Endothelial cell of umbilical vein (primary cell): ENCODE data around the gene IFT22. TPM values are rescaled to one million over a fixed set of nuclear protein-coding genes. Genes with fewer than 3 reads are reported as not detected.

Experiments
- BruUV-seq: library from RNA; stranded (reverse); fragments of 400-500 nt; replicated peaks from 2 replicates; lab custom pipeline; 2021; lab: Mats Ljungman, UMichigan
- CTCF ChIA-PET: fragments of 300-600, 350-600 bp; sonication (Branson Sonifier 250); formaldehyde crosslinking; loops from one replicate; lab custom pipeline; 2021; ENCODE audit warnings: antibody characterized with exemption, inconsistent platforms; lab: Charles Lee
- POLR2A ChIA-PET: fragments of 300-600, 350-600 bp; sonication (Branson Sonifier 250); formaldehyde crosslinking; loops from one replicate; lab custom pipeline; 2021; ENCODE audit warnings: antibody characterized with exemption, inconsistent platforms; lab: Charles Lee
- DNase-seq: peaks from one replicate; pipeline ENCODE4 v3.0.0-alpha.2; 2011; ENCODE audit warnings: low read depth, low spot score
- FAIRE-seq: peaks from 2 replicates; lab custom pipeline; 2011; peaks lifted over from hg19 to GRCh38; lab: Jason Lieb, UNC
- H2AFZ ChIP-seq: 2 replicates; pipeline ENCODE4 v1.6.0; 2012; ENCODE audit warnings: low read depth, low read length, control low read depth, inconsistent platforms
- H3K27ac ChIP-seq: 2 replicates; pipeline ENCODE4 v1.5.1; 2011; ENCODE audit warnings: low read depth, mild to moderate bottlenecking, control low read depth, low read length, moderate library complexity; ENCODE audit not compliant: insufficient read depth
- H3K27me3 ChIP-seq, 2 experiments: 2 replicates each; pipeline versions ENCODE4 v1.6.0 to v1.6.1; 2011; ENCODE audit warnings: low read length in 2 of 2, mixed read lengths in 1 of 2; ENCODE audit not compliant: control insufficient read depth in 2 of 2, insufficient read depth in 2 of 2
- H3K36me3 ChIP-seq, 2 experiments: 2 replicates in 1 of 2; 3 replicates in 1 of 2; pipeline ENCODE4 v1.5.1; 2011; ENCODE audit warnings: low read length in 2 of 2, mild to moderate bottlenecking in 1 of 2, moderate library complexity in 1 of 2; ENCODE audit not compliant: control insufficient read depth in 2 of 2, insufficient read depth in 2 of 2; ENCODE audit errors: extremely low read depth in 1 of 2
- H3K4me1 ChIP-seq: 3 replicates; pipeline ENCODE4 v1.5.1; 2011; ENCODE audit warnings: mild to moderate bottlenecking, low read length; ENCODE audit not compliant: control insufficient read depth, insufficient read depth; ENCODE audit errors: extremely low read depth
- H3K4me2 ChIP-seq: 2 replicates; pipeline ENCODE4 v1.6.1; 2011; ENCODE audit warnings: low read length, control low read depth, mixed read lengths; ENCODE audit not compliant: insufficient read depth
- H3K4me3 ChIP-seq, 3 experiments: fragments of 200-600 bp in 1 of 3; sonication (generic), shearing (Covaris generic) in 1 of 3; replicated peaks in 1 of 3; 2 replicates each; pipeline ENCODE4 v1.5.1; 2011 to 2016; ENCODE audit warnings: control low read depth in 3 of 3, low read length in 3 of 3, mild to moderate bottlenecking in 2 of 3, inconsistent platforms in 1 of 3, low read depth in 1 of 3, moderate library complexity in 1 of 3; ENCODE audit not compliant: insufficient read depth in 1 of 3
- H3K79me2 ChIP-seq: 2 replicates; pipeline ENCODE4 v1.6.0; 2012; ENCODE audit warnings: low read length, inconsistent platforms; ENCODE audit not compliant: control insufficient read depth, insufficient read depth
- H3K9ac ChIP-seq: replicated peaks from 2 replicates; pipeline ENCODE3; 2011; ENCODE audit warnings: low read length, control low read depth; ENCODE audit not compliant: insufficient read depth; ENCODE audit errors: extremely low read depth
- H3K9me1 ChIP-seq: replicated peaks from 3 replicates; pipeline ENCODE4 v1.6.0; 2011; ENCODE audit warnings: mild to moderate bottlenecking, low read length; ENCODE audit not compliant: control insufficient read depth, insufficient read depth; ENCODE audit errors: extremely low read depth
- H3K9me3 ChIP-seq: replicated peaks from 2 replicates; pipeline ENCODE4 v1.5.1; 2012; ENCODE audit warnings: low read length, inconsistent platforms; ENCODE audit not compliant: control insufficient read depth, insufficient read depth
- H4K20me1 ChIP-seq: replicated peaks from 2 replicates; pipeline ENCODE3; 2011; ENCODE audit warnings: mild to moderate bottlenecking, low read length; ENCODE audit not compliant: control insufficient read depth, insufficient read depth; ENCODE audit errors: extremely low read depth
- EZH2 ChIP-seq: IDR thresholded peaks from 2 replicates; pipeline ENCODE4 v1.6.1; 2012; ENCODE audit warnings: borderline replicate concordance, low read depth, mild to moderate bottlenecking, moderate library complexity, low read length, inconsistent platforms; ENCODE audit not compliant: severe bottlenecking
- FOS ChIP-seq: IDR thresholded peaks from 2 replicates; pipeline ENCODE4 v1.6.1; 2011; ENCODE audit warnings: mild to moderate bottlenecking, low read length, moderate library complexity, borderline replicate concordance; ENCODE audit not compliant: insufficient read depth
- GATA2 ChIP-seq: IDR thresholded peaks from 2 replicates; pipeline ENCODE4 v1.7.0; 2011; ENCODE audit warnings: low read depth, mild to moderate bottlenecking, moderate library complexity, mixed read lengths, low read length; ENCODE audit not compliant: insufficient read length, insufficient read depth
- JUN ChIP-seq: IDR thresholded peaks from 2 replicates; pipeline ENCODE4 v1.6.1; 2011; ENCODE audit warnings: borderline replicate concordance, low read depth; ENCODE audit not compliant: insufficient read length, insufficient read depth
- MAX ChIP-seq: IDR thresholded peaks from 2 replicates; pipeline ENCODE4 v1.6.1; 2011; ENCODE audit not compliant: insufficient read depth, insufficient read length
- MYC ChIP-seq: IDR thresholded peaks from one replicate; pipeline ENCODE4 v1.6.1; 2011; ENCODE audit warnings: mild to moderate bottlenecking, low read depth, low read length
- POLR2A ChIP-seq: IDR thresholded peaks from 2 replicates; pipeline ENCODE4 v1.6.1; 2012; ENCODE audit warnings: low read depth, mild to moderate bottlenecking, control low read depth, low read length
- POLR2AphosphoS5 ChIP-seq: IDR thresholded peaks from 2 replicates; pipeline ENCODE4 v1.6.1; 2012; ENCODE audit warnings: low read depth, mild to moderate bottlenecking, control low read depth, low read length, moderate library complexity; ENCODE audit not compliant: insufficient read depth
- dilution Hi-C: fragments of 300-500 bp; cut with MboI; formaldehyde crosslinking; loops from one replicate; pipeline ENCODE4 v1.15.0; 2019; ENCODE audit warnings: low sequenced_read_pairs; ENCODE audit not compliant: extremely low pct_ligation_motif_present
- intact Hi-C: fragments of 100-400 bp; cut with micrococcal nuclease; formaldehyde crosslinking; loops from one replicate; pipeline ENCODE4 v1.10.0; 2022
- polyA plus RNA-seq, 4 experiments: library from polyadenylated mRNA; depleted of rRNA in 3 of 4; stranded (reverse) in 3 of 4; unstranded in 1 of 4; fragments of >200 nt; gene quantifications; 2 replicates each; pipeline versions ENCODE4 v1.2.1 to v1.2.3, GENCODE V29; 2011 to 2012; ENCODE audit warnings: missing spikeins in 1 of 4
- total RNA-seq: library from RNA; stranded (reverse); gene quantifications from 2 replicates; pipeline ENCODE4 v1.2.3, GENCODE V29; 2021
- TF ChIP-seq, protein P1 (sequence below), 2 donors: IDR thresholded peaks; 1 replicate in 1 of 2; 2 replicates in 1 of 2; pipeline ENCODE4 v1.5.1; 2011; ENCODE audit warnings: low read length in 2 of 2, mild to moderate bottlenecking in 2 of 2, moderate library complexity in 2 of 2, control low read depth in 1 of 2, inconsistent platforms in 1 of 2, low read depth in 1 of 2; ENCODE audit not compliant: insufficient read depth in 1 of 2; ENCODE audit errors: extremely low read depth in 1 of 2

Gene IFT22
- total and polyA plus RNA-seq, 2 donors (not counting 3 experiments of a cell fraction or from before 2014, with no cell fraction given): 26.3 to 28.7 TPM

- H3K9me3 ChIP-seq: no peaks in the 10 kb centered on the region
- ChIA-PET POLR2A (no interaction called here), CTCF (interaction anchor here (0.6 kb wide), 1 partner anchor 80 kb away, joined by 3 read pairs; no protein-coding TSS in a partner anchor)
- intact Hi-C loops (no loop called here), dilution Hi-C loops (no loop called here)
- H4K20me1 ChIP-seq: no peaks in the 10 kb centered on the region
- H3K9me1 ChIP-seq: no peaks in the 10 kb centered on the region
- H2AFZ ChIP-seq: no peak overlapping the region
- H3K27me3 ChIP-seq: peaks cover 5 to 8% of the 10 kb centered on the region in 2 experiments
- H3K4me3 ChIP-seq: no peak overlapping the region
- no peak overlapping the region for H3K9ac ChIP-seq
- no peaks in the 10 kb centered on the region for H3K4me1 ChIP-seq
- FAIRE-seq (no peak), DNase-seq (no peak)
- no peaks in the 10 kb centered on the region for H3K79me2 ChIP-seq
- TF ChIP-seq MAX (no peak), MYC (no peak), POLR2A (no peak), EZH2 (no peak), GATA2 (no peak), POLR2AphosphoS5 (no peak), FOS (no peak), JUN (no peak)
- TF ChIP-seq, protein P1, sequence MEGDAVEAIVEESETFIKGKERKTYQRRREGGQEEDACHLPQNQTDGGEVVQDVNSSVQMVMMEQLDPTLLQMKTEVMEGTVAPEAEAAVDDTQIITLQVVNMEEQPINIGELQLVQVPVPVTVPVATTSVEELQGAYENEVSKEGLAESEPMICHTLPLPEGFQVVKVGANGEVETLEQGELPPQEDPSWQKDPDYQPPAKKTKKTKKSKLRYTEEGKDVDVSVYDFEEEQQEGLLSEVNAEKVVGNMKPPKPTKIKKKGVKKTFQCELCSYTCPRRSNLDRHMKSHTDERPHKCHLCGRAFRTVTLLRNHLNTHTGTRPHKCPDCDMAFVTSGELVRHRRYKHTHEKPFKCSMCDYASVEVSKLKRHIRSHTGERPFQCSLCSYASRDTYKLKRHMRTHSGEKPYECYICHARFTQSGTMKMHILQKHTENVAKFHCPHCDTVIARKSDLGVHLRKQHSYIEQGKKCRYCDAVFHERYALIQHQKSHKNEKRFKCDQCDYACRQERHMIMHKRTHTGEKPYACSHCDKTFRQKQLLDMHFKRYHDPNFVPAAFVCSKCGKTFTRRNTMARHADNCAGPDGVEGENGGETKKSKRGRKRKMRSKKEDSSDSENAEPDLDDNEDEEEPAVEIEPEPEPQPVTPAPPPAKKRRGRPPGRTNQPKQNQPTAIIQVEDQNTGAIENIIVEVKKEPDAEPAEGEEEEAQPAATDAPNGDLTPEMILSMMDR (IDR thresholded peaks at IDR 0.05; ENCODE audit: extremely low read depth in 1 of 2, insufficient read depth in 1 of 2, low read depth in 1 of 2, low read length in 2 of 2): no peak
- no TSS peak for BruUV-seq
- no peaks in the 10 kb centered on the region for H3K36me3 ChIP-seq
- no peak overlapping the region for H3K27ac ChIP-seq
- H3K4me2 ChIP-seq: no peak overlapping the region
Measured at GRCh38 chr7:101357433-101357832, 35.8 kb upstream of the IFT22 start.
